ENCODE data around the gene RBSN. TPM values are rescaled to one million over a fixed set of nuclear protein-coding genes. Genes with fewer than 3 reads are reported as not detected.

The RBSN gene
- polyA plus RNA-seq, 4 donors, result 4.5 to 17.2 (median 6.6) TPM

DNA sequence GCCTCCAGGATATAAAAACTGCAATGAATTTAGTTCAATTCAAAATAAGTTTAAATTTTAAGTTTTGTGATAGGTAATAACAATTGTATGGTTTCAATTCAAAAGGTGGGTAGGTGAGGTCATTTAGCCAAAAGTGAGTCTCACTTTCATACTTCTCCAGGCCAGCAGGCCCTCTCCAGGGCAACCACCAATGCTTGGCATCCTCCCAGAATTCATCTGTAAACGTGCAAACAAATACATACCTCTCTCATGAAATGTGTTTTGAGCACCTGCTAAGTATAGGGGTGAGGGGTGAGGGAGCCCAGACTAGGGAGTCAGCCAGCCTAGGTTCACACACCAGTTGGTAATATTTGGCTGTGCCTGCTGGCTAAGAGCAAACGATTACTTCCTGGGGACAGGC is 22.0 kb upstream of the RBSN start:
- DNase-seq (no peak), FAIRE-seq (no peak)
- Histone ChIP-seq H3K27me3 (ENCODE audit: control insufficient read depth in 3 of 3, insufficient read depth in 3 of 3, low read length in 3 of 3) (peaks cover 0 to 10% (median 0%) of the 10 kb centered on the region in 3 donors), H3K4me3 (ENCODE audit: low read depth in 1 of 3, low read length in 3 of 3) (no peak overlapping the region), H3K36me3 (ENCODE audit: control insufficient read depth in 3 of 3, insufficient read depth in 2 of 3, low read depth in 1 of 3, low read length in 3 of 3) (no peaks in the 10 kb centered on the region), H3K27ac (ENCODE audit: low read depth in 1 of 3, low read length in 2 of 3) (no peak overlapping the region), H3K4me1 (ENCODE audit: control insufficient read depth in 3 of 3, insufficient read depth in 2 of 3, low read depth in 1 of 3, low read length in 2 of 3) (no peaks in the 10 kb centered on the region), H3K9me3 (ENCODE audit: control insufficient read depth in 2 of 2, insufficient read depth in 1 of 2, low read depth in 1 of 2, low read length in 1 of 2) (no peaks in the 10 kb centered on the region)
- WGBS, 3 donors, result 29 to 43% (median 32%) methylated on average over 2 of the region's 2 CpGs

DNA sequence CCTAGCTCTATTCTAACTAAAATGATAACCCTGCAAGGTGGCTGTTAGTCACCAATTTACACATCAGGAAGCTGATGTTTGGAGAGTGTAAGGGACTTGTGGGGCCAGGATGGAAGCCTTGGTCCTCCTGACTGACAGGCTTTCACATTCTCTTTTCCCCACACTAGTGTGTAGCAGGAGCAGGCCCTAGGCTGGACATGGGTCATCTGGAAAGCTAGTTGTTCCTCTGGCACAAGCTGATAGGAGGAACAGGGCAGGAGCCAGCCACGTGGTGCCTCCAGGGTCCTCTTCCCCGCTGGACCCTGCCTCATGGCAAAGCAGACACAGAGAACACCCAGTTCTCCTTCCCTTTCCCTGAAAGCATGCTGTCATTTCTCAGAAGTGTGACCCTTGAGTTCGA is 18.1 kb upstream of the RBSN start:
- Histone ChIP-seq H3K4me1 (ENCODE audit: control insufficient read depth in 3 of 3, insufficient read depth in 2 of 3, low read depth in 1 of 3, low read length in 2 of 3) (no peaks in the 10 kb centered on the region), H3K9me3 (ENCODE audit: control insufficient read depth in 2 of 2, insufficient read depth in 1 of 2, low read depth in 1 of 2, low read length in 1 of 2) (no peaks in the 10 kb centered on the region), H3K27ac (ENCODE audit: low read depth in 1 of 3, low read length in 2 of 3) (no peak overlapping the region), H3K4me3 (ENCODE audit: low read depth in 1 of 3, low read length in 3 of 3) (no peak overlapping the region), H3K27me3 (ENCODE audit: control insufficient read depth in 3 of 3, insufficient read depth in 3 of 3, low read length in 3 of 3) (peaks cover 0 to 10% (median 0%) of the 10 kb centered on the region in 3 donors), H3K36me3 (ENCODE audit: control insufficient read depth in 3 of 3, insufficient read depth in 2 of 3, low read depth in 1 of 3, low read length in 3 of 3) (no peaks in the 10 kb centered on the region)
- 80 to 93% (median 89%) methylated on average over 3 of the region's 3 CpGs for WGBS, 3 donors
- FAIRE-seq, result no peak
- DNase-seq, result no peak

DNA sequence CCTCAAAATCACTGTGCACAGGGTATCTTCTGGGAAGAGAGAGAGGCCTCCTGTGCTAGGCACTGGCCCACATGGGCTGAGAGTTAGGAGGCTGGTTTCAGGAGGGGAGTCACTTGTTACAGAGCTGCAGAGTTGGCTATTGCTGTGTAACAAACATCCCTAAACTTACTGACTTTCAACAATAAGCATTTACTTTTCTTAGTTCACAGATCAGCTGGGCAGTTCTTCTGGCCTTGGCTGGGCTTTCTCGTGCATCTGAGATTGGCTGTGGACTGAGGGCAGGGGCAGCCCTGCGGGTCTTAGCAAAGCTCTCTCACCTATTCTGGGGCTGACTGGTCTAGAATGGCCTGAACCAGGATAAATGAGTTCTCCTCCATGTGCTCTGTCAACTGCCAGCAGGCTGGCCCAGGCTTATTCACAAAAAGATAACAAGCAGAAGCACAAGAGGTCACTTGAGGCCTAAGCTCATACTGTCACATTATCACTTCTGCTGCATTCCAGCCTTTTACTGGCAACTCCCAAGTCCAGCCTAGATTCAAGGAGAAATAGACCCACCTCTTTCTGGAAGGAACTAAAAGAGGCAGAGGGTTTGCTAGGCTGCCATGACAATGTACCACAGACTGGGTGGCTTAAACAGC is 17.2 kb upstream of the RBSN start:
- Histone ChIP-seq H3K4me3 (ENCODE audit: low read depth in 1 of 3, low read length in 3 of 3) (no peak overlapping the region), H3K27me3 (ENCODE audit: control insufficient read depth in 3 of 3, insufficient read depth in 3 of 3, low read length in 3 of 3) (peaks cover 0 to 10% (median 0%) of the 10 kb centered on the region in 3 donors), H3K36me3 (ENCODE audit: control insufficient read depth in 3 of 3, insufficient read depth in 2 of 3, low read depth in 1 of 3, low read length in 3 of 3) (no peaks in the 10 kb centered on the region), H3K4me1 (ENCODE audit: control insufficient read depth in 3 of 3, insufficient read depth in 2 of 3, low read depth in 1 of 3, low read length in 2 of 3) (no peaks in the 10 kb centered on the region), H3K9me3 (ENCODE audit: control insufficient read depth in 2 of 2, insufficient read depth in 1 of 2, low read depth in 1 of 2, low read length in 1 of 2) (no peaks in the 10 kb centered on the region), H3K27ac (ENCODE audit: low read depth in 1 of 3, low read length in 2 of 3) (no peak overlapping the region)
- WGBS, 3 donors, result 54 to 94% (median 87%) methylated on average over 2 of the region's 2 CpGs
- no peak for FAIRE-seq
- DNase-seq, result no peak

DNA sequence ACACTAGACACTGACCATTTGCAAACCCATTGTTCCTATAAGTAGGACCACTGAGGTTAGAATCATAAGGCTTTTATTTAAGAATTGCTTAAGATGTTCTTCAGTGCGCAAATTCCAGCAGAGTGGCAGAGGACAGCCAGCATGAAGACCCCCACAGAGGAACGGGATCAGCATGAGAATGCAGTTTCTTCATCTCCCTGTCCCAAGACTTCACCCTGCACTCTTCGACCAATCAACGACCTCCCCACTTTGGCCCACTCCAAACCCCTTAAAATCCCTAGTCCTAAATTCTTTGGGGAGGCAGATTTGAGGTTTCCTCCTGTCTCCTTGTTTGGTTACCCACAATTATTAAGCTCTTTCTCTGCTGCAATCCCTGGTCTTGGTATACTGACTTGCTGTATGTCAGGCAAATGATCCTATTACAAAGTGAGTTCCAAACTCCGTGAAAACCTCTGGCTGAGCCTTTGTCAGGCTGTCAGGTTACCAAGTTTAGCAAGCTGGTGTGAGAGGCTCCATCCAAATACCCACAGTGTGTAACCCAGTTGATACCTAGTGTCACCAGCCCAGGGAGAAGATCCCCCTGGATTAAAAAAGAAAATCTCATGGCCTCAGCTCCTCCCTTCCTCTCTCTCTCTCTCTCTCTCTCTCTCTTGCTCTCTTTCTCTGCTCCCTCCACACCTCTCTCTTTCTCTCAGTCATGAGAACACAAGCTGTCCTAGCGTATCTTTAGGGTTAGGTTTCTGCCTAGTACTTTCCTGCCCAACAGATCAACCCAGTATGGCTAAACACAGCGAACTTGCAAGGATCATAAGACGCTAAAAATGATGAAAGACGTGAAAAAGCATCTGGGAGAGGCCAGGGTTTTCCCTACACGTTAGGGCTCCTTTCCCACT is 15.8 kb upstream of the RBSN start:
- H3K4me3 ChIP-seq (ENCODE audit: low read depth in 1 of 3, low read length in 3 of 3), result no peak overlapping the region
- no peaks in the 10 kb centered on the region for H3K9me3 ChIP-seq (ENCODE audit: control insufficient read depth in 2 of 2, insufficient read depth in 1 of 2, low read depth in 1 of 2, low read length in 1 of 2)
- WGBS, 3 donors, result 70 to 81% (median 81%) methylated on average over 10 of the region's 10 CpGs
- no peak for DNase-seq
- no peak for FAIRE-seq
- no peaks in the 10 kb centered on the region for H3K36me3 ChIP-seq (ENCODE audit: control insufficient read depth in 3 of 3, insufficient read depth in 2 of 3, low read depth in 1 of 3, low read length in 3 of 3)
- H3K27ac ChIP-seq (ENCODE audit: low read depth in 1 of 3, low read length in 2 of 3), result no peak overlapping the region
- peaks cover 0 to 4% (median 0%) of the 10 kb centered on the region in 3 donors for H3K27me3 ChIP-seq (ENCODE audit: control insufficient read depth in 3 of 3, insufficient read depth in 3 of 3, low read length in 3 of 3)
- H3K4me1 ChIP-seq (ENCODE audit: control insufficient read depth in 3 of 3, insufficient read depth in 2 of 3, low read depth in 1 of 3, low read length in 2 of 3), result no peaks in the 10 kb centered on the region

DNA sequence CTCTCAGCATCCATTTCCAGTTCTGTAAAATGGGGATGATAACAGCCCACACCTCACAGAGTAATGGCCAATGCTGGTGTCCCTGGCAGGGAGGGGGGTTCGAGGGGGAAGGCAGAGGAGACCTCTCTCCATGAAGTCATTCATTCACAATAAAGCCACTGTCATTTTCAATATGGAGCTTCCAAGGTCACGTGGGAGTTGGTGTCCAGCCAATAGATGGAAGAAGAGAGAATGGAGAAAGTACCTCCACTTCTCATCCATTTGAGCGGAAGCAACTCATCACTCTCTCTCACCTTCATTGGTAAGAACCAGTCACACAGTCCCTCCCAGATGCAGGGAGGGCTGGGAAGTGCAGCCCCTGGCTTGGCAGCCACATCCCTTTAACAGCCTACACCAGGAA is 14.9 kb upstream of the RBSN start:
- 55 to 74% (median 70%) methylated on average over 3 of the region's 3 CpGs for WGBS, 3 donors
- no peak overlapping the region for H3K4me3 ChIP-seq (ENCODE audit: low read depth in 1 of 3, low read length in 3 of 3)
- no peaks in the 10 kb centered on the region for H3K27me3 ChIP-seq (ENCODE audit: control insufficient read depth in 3 of 3, insufficient read depth in 3 of 3, low read length in 3 of 3)
- H3K27ac ChIP-seq (ENCODE audit: low read depth in 1 of 3, low read length in 2 of 3), result no peak overlapping the region
- no peaks in the 10 kb centered on the region for H3K36me3 ChIP-seq (ENCODE audit: control insufficient read depth in 3 of 3, insufficient read depth in 2 of 3, low read depth in 1 of 3, low read length in 3 of 3)
- H3K9me3 ChIP-seq (ENCODE audit: control insufficient read depth in 2 of 2, insufficient read depth in 1 of 2, low read depth in 1 of 2, low read length in 1 of 2), result no peaks in the 10 kb centered on the region
- DNase-seq (no peak), FAIRE-seq (no peak)
- no peaks in the 10 kb centered on the region for H3K4me1 ChIP-seq (ENCODE audit: control insufficient read depth in 3 of 3, insufficient read depth in 2 of 3, low read depth in 1 of 3, low read length in 2 of 3)

DNA sequence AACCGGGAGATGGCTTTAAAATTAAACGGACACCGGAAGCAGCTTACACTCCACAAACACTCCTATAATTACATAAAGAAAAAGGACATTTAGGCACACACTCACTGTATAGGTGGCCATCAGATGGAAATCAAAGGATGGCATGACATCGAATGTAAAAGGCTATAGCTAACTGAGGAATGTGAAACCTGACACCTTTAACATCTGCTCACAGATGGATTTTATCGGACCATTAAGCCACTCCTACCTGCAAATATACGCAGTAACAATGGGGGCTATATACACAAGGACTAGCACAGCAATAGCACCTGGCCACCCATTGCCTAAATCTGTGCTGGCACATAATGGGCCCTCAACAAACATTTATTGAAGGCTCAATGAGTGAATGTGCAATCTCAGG is 14.5 kb upstream of the RBSN start:
- Histone ChIP-seq H3K4me1 (ENCODE audit: control insufficient read depth in 3 of 3, insufficient read depth in 2 of 3, low read depth in 1 of 3, low read length in 2 of 3) (no peaks in the 10 kb centered on the region), H3K36me3 (ENCODE audit: control insufficient read depth in 3 of 3, insufficient read depth in 2 of 3, low read depth in 1 of 3, low read length in 3 of 3) (no peaks in the 10 kb centered on the region), H3K27ac (ENCODE audit: low read depth in 1 of 3, low read length in 2 of 3) (no peak overlapping the region), H3K27me3 (ENCODE audit: control insufficient read depth in 3 of 3, insufficient read depth in 3 of 3, low read length in 3 of 3) (no peaks in the 10 kb centered on the region), H3K4me3 (ENCODE audit: low read depth in 1 of 3, low read length in 3 of 3) (no peak overlapping the region), H3K9me3 (ENCODE audit: control insufficient read depth in 2 of 2, insufficient read depth in 1 of 2, low read depth in 1 of 2, low read length in 1 of 2) (no peaks in the 10 kb centered on the region)
- 34 to 52% (median 51%) methylated on average over 6 of the region's 6 CpGs for WGBS, 3 donors
- DNase-seq, result no peak
- FAIRE-seq, result no peak

DNA sequence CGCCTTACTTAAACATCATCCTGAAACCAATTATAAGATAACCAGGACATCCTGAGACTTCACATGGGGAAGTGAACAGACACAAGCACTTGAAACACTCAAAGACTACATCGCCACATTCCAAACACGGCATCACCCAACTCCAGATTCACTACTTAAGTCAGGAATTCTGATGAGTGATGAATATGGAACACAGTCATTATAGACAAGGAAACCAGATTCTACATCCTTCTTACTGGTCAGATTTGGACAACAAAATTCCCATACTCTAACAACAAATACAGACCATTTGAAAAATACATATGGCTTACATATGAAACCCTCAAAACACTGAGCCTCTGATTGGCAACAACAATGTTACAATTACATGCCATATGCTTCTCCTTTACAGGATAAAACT is 13.1 kb upstream of the RBSN start:
- H3K4me3 ChIP-seq (ENCODE audit: low read depth in 1 of 3, low read length in 3 of 3), result no peak overlapping the region
- H3K27ac ChIP-seq (ENCODE audit: low read depth in 1 of 3, low read length in 2 of 3), result no peak overlapping the region
- 62 to 77% (median 77%) methylated on average over 3 of the region's 3 CpGs for WGBS, 3 donors
- H3K36me3 ChIP-seq (ENCODE audit: control insufficient read depth in 3 of 3, insufficient read depth in 2 of 3, low read depth in 1 of 3, low read length in 3 of 3), result no peaks in the 10 kb centered on the region
- no peaks in the 10 kb centered on the region for H3K9me3 ChIP-seq (ENCODE audit: control insufficient read depth in 2 of 2, insufficient read depth in 1 of 2, low read depth in 1 of 2, low read length in 1 of 2)
- peaks cover 0 to 3% (median 0%) of the 10 kb centered on the region in 3 donors for H3K4me1 ChIP-seq (ENCODE audit: control insufficient read depth in 3 of 3, insufficient read depth in 2 of 3, low read depth in 1 of 3, low read length in 2 of 3)
- no peaks in the 10 kb centered on the region for H3K27me3 ChIP-seq (ENCODE audit: control insufficient read depth in 3 of 3, insufficient read depth in 3 of 3, low read length in 3 of 3)
- DNase-seq (no peak), FAIRE-seq (no peak)

DNA sequence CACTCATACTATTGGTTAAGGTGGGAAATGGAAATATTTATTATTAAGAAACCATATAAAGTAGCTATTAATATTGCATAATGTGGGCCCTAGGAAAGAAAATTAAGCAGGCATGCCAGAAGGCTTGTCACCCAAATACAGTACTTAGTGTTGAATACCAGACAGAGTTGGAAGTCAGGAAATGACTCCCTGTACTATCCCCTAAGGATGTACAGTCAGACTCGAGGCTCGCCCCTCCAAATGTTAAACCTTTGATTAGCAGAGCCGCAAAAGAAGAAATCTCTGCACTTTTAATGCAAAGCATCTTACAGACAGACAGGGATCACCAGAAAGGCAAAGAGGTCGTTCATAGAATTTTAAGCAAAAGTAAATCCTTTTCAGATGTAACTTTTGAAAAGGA is 11.3 kb upstream of the RBSN start:
- H3K4me1 ChIP-seq (ENCODE audit: control insufficient read depth in 3 of 3, insufficient read depth in 2 of 3, low read depth in 1 of 3, low read length in 2 of 3), result peaks cover 0 to 3% (median 0%) of the 10 kb centered on the region in 3 donors
- H3K27me3 ChIP-seq (ENCODE audit: control insufficient read depth in 3 of 3, insufficient read depth in 3 of 3, low read length in 3 of 3), result no peaks in the 10 kb centered on the region
- 78 to 86% (median 79%) methylated on average over 4 of the region's 4 CpGs for WGBS, 3 donors
- no peaks in the 10 kb centered on the region for H3K36me3 ChIP-seq (ENCODE audit: control insufficient read depth in 3 of 3, insufficient read depth in 2 of 3, low read depth in 1 of 3, low read length in 3 of 3)
- no peaks in the 10 kb centered on the region for H3K9me3 ChIP-seq (ENCODE audit: control insufficient read depth in 2 of 2, insufficient read depth in 1 of 2, low read depth in 1 of 2, low read length in 1 of 2)
- no peak for DNase-seq
- H3K4me3 ChIP-seq (ENCODE audit: low read depth in 1 of 3, low read length in 3 of 3), result no peak overlapping the region
- no peak overlapping the region for H3K27ac ChIP-seq (ENCODE audit: low read depth in 1 of 3, low read length in 2 of 3)
- no peak for FAIRE-seq

Data from small intestine (tissue), 7 donors.